Osteoblast (primary cell): ENCODE results near the gene MRPL50. TPM values are rescaled to one million over a fixed set of nuclear protein-coding genes. Genes with fewer than 3 reads are reported as not detected.

Experiments
- DNase-seq: peaks from one replicate; pipeline ENCODE4 v3.0.0; 2011; ENCODE audit warnings: low spot score, mixed read lengths; ENCODE audit not compliant: insufficient read length; ENCODE audit errors: missing footprints
- H2AFZ ChIP-seq: 2 replicates; pipeline ENCODE4 v1.6.0; 2011; ENCODE audit warnings: mild to moderate bottlenecking, low read length
- H3K27ac ChIP-seq: 2 replicates; pipeline ENCODE4 v1.5.1; 2011; ENCODE audit warnings: mild to moderate bottlenecking, low read depth, low read length, moderate library complexity
- H3K27me3 ChIP-seq: 2 replicates; pipeline ENCODE4 v1.6.0; 2012; ENCODE audit warnings: mild to moderate bottlenecking, control low read depth, inconsistent platforms, low read length, moderate library complexity; ENCODE audit not compliant: insufficient read depth
- H3K36me3 ChIP-seq: 2 replicates; pipeline ENCODE4 v1.5.1; 2011; ENCODE audit warnings: mild to moderate bottlenecking, low read length, control low read depth, moderate library complexity; ENCODE audit not compliant: insufficient read depth
- H3K4me1 ChIP-seq: 2 replicates; pipeline ENCODE4 v1.5.1; 2011; ENCODE audit warnings: mild to moderate bottlenecking, low read length, control low read depth, moderate library complexity; ENCODE audit not compliant: insufficient read depth
- H3K4me2 ChIP-seq: 2 replicates; pipeline ENCODE4 v1.6.0; 2011; ENCODE audit warnings: mild to moderate bottlenecking, low read length; ENCODE audit not compliant: insufficient read depth
- H3K4me3 ChIP-seq: fragments of 200-600 bp; sonication (generic); 3 replicates; pipeline ENCODE4 v1.5.1; 2012; ENCODE audit warnings: mild to moderate bottlenecking, low read length, inconsistent platforms; ENCODE audit not compliant: insufficient read depth
- H3K79me2 ChIP-seq: 2 replicates; pipeline ENCODE4 v1.6.0; 2012; ENCODE audit warnings: mild to moderate bottlenecking, low read length, control low read depth, inconsistent platforms; ENCODE audit not compliant: insufficient read depth
- H3K9me3 ChIP-seq: 2 replicates; pipeline ENCODE4 v1.5.1; 2011; ENCODE audit warnings: low read depth, low read length, control low read depth
- H4K20me1 ChIP-seq: 2 replicates; pipeline ENCODE4 v1.6.0; 2012; ENCODE audit warnings: mild to moderate bottlenecking, low read length, control low read depth; ENCODE audit not compliant: insufficient read depth
- CTCF ChIP-seq: IDR thresholded peaks from 2 replicates; pipeline ENCODE4 v1.5.1; 2011; ENCODE audit warnings: mild to moderate bottlenecking, low read depth, low read length, moderate library complexity; ENCODE audit errors: extremely low read depth
- total RNA-seq: library from RNA; depleted of rRNA; stranded (reverse); fragments of >200 nt; gene quantifications from 2 replicates; pipeline ENCODE4 v1.2.3, GENCODE V29; 2012

The MRPL50 gene
- total RNA-seq, 1 donor, result 12.3 TPM

GRCh38 chr9:101367323-101367722 lies 31.1 kb downstream of the MRPL50 start:
- H3K79me2 ChIP-seq, result no peaks in the 10 kb centered on the region
- H2AFZ ChIP-seq, result no peak overlapping the region
- H4K20me1 ChIP-seq, result no peaks in the 10 kb centered on the region
- TF ChIP-seq CTCF, result no peak
- H3K9me3 ChIP-seq, result no peaks in the 10 kb centered on the region
- H3K36me3 ChIP-seq, result no peaks in the 10 kb centered on the region
- no peak for DNase-seq
- no peak overlapping the region for H3K4me3 ChIP-seq
- H3K27me3 ChIP-seq, result no peaks in the 10 kb centered on the region
- no peak overlapping the region for H3K4me2 ChIP-seq
- H3K27ac ChIP-seq, result no peak overlapping the region
- no peaks in the 10 kb centered on the region for H3K4me1 ChIP-seq

GRCh38 chr9:101366038-101366756 lies 32.2 kb downstream of the MRPL50 start:
- no peak overlapping the region for H2AFZ ChIP-seq
- no peak overlapping the region for H3K27ac ChIP-seq
- peak; percentile 25 for DNase-seq
- no peak for TF ChIP-seq CTCF
- no peaks in the 10 kb centered on the region for H3K4me1 ChIP-seq
- no peaks in the 10 kb centered on the region for H3K27me3 ChIP-seq
- H3K9me3 ChIP-seq, result no peaks in the 10 kb centered on the region
- H3K4me2 ChIP-seq, result no peak overlapping the region
- H3K79me2 ChIP-seq, result no peaks in the 10 kb centered on the region
- H3K4me3 ChIP-seq, result no peak overlapping the region
- no peaks in the 10 kb centered on the region for H3K36me3 ChIP-seq
- H4K20me1 ChIP-seq, result no peaks in the 10 kb centered on the region

- Histone ChIP-seq H3K36me3 (no peaks in the 10 kb centered on the region), H3K79me2 (no peaks in the 10 kb centered on the region), H2AFZ (no peak overlapping the region), H3K27me3 (no peaks in the 10 kb centered on the region), H3K27ac (no peak overlapping the region), H3K9me3 (no peaks in the 10 kb centered on the region), H3K4me3 (no peak overlapping the region), H4K20me1 (no peaks in the 10 kb centered on the region), H3K4me2 (no peak overlapping the region), H3K4me1 (no peaks in the 10 kb centered on the region)
- no peak for TF ChIP-seq CTCF
- no peak for DNase-seq
These were observed 33.2 kb downstream of the MRPL50 start for GRCh38 chr9:101365181-101365580.

GRCh38 chr9:101362450-101362849 lies 36.0 kb downstream of the MRPL50 start:
- Histone ChIP-seq H4K20me1 (no peaks in the 10 kb centered on the region), H2AFZ (no peak overlapping the region), H3K4me2 (no peak overlapping the region), H3K4me3 (no peak overlapping the region), H3K4me1 (no peaks in the 10 kb centered on the region), H3K27me3 (no peaks in the 10 kb centered on the region), H3K36me3 (no peaks in the 10 kb centered on the region), H3K27ac (no peak overlapping the region), H3K9me3 (no peaks in the 10 kb centered on the region), H3K79me2 (no peaks in the 10 kb centered on the region)
- no peak for DNase-seq
- TF ChIP-seq CTCF, result no peak
